Activated gamma-delta T cell (primary cell): Measurements from ENCODE around the gene UFSP1.

ENCODE experiments used
- DNase-seq: peaks from one replicate; lab custom pipeline; 2025; lab: John Stamatoyannopoulos, UW

UFSP1 gene

DNA sequence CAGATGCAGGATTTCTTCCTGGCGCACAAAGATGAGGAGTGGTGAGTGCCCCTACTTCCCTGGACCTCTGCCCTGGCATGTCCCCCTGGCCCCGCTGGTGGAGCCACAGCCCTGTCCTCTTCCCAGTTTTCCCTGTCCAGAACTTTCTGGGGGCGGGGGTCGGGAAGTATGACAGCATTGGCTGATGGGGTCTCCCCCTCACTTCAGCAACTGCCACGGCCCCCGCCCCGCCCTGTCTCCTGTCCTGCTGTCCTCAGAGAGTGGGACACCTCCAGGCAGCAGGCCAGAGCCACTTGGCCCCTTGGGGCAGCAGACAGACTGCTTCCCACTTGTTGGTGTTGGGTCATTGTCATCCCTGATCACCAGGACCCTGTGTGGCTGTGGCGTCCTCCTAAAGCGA lies 7.3 kb downstream of the UFSP1 start:
- DNase-seq: no peak

DNA sequence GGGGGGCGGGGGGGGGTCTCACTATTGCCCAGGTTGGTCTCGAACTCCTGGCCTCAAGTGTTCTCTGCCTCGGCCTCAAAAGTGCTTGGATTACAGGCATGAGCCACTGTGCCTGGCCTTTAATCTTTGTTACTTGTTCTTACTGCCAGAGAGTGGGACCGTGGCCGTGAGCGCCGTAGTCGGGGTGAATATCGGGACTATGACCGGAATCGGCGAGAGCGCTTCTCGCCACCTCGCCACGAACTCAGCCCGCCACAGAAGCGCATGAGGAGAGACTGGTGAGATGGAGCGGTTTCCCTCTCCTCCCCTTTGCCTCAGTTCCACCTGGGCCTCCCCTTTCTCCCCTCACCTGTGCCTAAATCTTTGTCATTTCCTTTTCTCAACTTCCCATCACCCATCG lies 8.4 kb downstream of the UFSP1 start:
- no peak for DNase-seq

DNA sequence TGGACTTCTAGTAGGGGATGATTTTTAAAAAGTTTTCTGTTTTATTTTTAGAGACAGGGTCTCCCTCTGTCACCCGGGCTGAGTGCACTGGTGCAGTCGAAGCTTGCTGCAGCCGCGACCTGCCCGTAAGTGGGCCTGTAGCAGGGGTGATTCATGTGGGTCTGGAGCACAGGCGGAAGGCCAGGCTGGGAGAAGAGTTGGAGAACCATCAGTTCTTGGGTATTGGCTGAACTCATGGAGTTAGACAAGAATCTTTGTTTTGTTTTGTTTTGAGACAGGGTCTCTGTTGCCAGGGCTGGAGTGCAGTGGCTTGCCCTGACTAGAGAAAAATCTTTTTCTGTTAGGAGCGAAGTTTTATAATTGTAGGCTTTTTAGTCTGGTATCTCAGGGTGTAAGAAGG lies 8.9 kb downstream of the UFSP1 start:
- DNase-seq: no peak

DNA sequence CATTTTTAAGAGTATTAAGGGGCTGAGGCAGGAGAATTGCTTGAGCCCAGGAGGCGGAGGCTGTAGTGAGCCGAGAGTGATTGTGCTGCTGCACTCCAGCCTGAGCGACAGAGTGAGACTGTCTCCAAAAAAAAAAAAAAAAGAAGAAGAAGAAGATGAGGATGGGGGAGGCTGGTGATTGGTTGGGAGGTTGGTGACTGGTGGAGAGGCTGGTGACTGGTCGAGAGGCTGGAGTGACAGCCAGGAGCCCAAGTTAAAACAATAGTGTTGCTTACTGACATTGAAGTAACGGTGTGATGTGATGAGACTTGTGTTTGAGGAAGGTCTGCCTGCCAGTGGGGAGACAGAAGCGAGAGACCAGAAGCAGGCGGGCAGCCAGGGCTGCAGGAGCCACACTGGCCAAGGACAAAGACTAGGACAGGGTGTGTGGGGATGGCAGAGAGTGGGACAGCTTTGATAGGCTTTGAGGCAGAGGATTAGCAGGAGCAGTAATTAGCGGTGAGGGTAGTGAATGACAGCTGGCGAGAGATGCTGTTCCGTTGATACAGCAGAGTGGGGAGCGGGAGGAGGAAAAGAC lies 9.7 kb downstream of the UFSP1 start:
- DNase-seq: no peak

DNA sequence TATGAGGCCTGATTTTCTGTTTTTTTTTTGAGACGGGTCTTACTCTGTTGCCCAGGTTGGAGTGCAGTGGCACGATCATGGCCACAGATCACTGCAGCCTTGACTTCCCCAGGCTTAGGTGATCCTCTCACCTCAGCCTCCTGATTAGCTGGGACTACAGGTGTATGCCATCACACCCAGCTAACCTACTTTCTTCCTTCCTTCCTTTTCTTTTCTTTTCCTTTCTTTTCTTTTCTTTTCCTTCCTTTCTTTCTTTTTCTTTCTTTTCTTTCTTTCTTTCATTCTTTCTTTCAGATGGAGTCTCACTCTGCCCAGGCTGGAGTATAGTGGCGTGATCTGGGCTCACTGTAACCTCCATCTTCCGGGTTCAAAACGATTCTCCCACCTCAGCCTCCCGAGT lies 10.8 kb downstream of the UFSP1 start:
- no peak for DNase-seq

DNA sequence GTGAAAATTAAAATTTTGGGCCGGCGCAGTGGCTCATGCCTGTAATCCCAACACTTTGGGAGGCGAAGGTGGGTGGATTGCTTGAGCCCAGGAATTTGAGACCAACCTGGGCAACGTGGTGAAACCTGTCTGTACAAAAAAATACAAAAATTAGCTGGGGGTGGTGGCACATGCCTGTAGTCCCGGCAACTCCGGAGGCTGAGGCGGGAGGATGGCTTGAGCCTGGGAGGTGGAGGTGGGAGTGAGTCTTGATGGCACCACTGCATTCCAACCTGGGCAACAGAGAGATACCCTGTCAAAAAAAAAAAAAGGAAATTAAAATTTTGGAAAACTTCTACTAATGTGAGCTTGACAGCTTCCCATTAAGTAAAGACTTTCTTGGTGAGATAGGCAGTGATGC lies 11.5 kb downstream of the UFSP1 start:
- no peak for DNase-seq

DNA sequence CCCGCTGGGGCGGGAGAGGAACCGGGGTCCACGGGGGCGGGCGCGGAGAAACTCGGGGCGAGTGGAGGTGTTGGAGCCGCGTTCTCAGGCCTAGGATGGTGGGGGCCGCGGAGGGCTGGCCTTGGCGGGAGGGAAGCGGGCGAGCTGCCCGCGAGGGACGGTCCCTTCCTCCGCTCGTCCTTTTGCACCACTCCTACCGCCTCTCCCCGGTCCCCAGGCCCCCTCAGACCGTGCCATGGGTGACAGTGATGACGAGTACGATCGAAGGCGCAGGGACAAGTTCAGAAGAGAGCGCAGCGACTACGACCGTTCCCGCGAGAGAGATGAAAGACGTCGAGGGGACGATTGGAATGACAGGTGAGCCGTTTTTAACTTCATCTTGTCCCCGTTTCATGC lies 14.2 kb downstream of the UFSP1 start:
- no peak for DNase-seq

DNA sequence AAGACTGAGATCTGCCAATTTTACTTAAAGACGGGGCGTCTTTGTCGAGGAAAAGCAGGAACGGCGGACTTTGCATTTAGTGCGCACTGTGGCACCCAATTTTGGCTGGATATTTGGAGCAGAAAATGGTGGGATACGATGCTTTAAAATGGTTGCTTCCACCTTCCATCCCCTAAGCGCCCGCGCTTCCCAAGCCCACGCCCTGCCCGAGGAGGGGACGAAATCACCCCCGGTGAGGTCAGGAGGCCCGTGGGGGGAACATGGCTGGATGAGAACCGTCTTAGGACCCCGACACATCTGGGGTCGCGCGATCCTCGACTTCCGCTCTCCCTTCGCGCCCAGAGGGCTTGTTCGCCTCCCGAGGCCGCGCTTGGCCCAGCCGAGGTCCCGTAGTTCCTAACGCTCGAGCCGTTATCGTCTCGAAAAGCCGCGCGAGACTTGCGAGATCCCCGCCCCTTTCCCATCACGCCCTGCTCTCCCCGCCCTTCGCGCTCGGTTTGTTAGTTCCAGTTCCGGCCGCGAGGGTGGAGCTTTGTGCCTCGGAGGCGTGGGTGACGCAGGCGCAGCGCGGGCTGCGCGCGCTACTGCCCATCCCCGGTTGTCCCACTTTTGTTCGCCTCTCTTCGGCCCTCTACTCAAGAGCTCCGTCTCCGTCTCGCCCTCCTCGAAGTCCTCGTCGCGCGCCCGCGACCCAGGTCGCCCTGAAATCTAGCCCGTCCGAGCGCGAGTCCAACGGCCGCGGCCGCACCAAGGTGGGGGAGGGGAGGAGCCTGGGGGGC lies 14.7 kb downstream of the UFSP1 start, which contains the start of gene SRRT:
Gene SRRT (plus strand): TSS at position 527 of the 779 bp plus-strand sequence. CDS start 488 bp downstream, outside the sequence.
- DNase-seq: peak; percentile 88

DNA sequence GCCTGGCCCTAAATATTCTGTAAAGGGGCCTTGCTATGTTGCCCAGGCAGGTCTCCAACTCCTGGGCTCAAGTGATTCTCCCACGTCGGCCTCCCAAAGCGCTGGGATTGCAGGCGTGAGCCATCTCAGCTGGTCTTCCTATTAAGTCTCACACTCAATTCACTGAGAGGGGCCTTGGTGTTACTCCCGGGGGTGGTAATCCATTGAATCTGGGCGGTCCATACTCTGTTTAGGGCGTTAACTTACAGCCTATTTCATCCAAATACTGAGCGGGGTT lies 15.3 kb downstream of the UFSP1 start:
- DNase-seq: no peak

DNA sequence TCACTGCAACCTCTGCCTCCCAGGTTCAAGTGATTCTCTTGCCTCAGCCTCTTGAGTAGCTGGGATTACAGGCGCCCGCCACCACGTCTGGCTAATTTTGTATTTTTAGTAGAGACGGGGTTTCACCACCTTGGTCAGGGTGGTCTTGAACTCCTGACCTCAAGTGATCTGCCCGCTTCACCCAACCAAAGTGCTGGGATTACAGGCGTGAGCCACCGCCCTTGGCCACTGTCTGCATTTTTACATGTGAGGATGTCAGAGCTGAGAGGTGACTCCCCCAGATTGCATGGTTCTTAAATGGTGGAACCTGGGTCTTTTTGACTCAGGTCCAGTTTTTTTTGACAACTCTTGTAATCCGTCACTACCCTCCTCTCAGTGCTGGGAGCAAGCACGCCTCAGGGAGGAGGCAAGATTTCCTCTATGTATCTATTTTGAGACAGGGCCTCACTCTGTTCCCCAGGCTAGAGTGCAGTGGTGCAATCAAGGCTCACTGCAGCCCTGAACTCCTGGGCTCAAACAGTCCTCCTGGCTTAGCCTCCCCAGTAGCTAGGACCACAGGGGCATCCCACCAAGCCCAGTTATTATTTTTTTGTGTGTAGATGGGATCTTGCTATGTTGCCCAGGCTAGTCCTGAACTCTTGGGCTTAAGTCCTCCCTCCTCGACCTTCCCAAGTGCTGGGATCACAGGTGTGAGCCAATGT lies 15.8 kb downstream of the UFSP1 start:
- no peak for DNase-seq

DNA sequence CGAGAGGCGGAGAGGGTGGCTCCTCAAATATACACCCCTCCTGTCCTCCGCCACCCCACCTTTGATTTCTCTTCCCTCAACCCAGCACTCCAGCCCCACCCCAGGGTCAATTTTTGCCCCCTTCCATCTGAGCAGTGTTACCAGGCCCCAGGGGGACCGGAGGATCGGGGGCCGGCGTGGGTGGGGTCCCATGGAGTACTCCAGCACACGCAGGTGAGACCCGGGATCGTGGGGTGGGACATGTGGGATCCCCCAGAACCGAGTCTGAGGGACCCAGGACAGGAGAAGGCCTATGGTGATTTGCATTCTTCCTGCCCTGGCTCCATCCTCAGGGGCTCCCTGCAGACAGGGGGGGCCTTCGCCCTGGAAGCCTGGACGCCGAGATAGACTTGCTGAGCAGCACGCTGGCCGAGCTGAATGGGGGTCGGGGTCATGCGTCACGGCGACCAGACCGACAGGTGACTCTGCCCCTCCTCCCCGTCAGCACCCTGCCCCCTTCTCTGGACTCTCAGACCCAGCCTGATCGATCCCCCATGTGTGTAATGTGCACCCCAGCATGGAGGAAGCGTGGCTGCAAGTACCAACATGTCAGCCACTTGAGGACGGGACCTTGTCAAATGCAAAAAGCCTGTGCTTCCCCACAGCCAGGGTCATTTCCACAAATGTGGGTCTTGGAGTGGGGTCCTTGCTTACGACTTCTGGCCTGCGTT lies 21.6 kb downstream of the UFSP1 start:
- no peak for DNase-seq

DNA sequence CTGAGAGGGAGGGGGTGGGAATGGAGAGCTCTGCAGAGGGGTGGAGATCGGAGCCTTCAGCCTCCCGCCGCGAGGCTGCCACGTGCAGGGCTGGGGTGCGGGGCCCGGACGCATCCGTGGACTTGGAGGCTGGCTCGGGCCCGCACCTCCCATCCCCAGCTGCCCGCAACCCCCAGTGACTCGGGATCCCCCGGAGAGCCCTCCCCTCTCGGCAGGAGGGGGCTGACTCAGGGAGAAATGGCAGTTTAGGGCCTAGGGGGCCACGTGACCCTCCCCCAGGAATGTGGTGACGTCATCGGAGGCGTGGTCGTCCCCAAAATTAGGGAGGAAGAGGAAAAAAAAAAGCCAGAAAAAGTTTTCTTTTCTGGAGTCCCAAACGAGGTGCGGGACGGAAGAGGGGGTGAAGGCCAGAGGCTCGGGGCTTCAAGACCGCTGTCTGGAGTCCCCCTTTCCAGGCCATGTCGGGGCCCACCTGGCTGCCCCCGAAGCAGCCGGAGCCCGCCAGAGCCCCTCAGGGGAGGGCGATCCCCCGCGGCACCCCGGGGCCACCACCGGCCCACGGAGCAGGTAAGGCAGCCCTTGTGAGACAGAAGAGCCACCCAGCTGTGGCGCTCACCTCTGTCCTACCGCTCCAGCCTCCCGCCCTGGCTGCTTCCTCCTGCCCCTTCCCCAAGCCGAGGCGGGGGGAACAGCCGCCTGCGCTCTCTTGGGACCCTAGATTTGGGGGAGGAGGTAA lies 22.3 kb downstream of the UFSP1 start, which contains the start of gene TRIP6:
Gene TRIP6 (plus strand): TSS at position 348 of the 736 bp plus-strand sequence. CDS start 111 bp downstream, at position 459.
- no peak for DNase-seq

DNA sequence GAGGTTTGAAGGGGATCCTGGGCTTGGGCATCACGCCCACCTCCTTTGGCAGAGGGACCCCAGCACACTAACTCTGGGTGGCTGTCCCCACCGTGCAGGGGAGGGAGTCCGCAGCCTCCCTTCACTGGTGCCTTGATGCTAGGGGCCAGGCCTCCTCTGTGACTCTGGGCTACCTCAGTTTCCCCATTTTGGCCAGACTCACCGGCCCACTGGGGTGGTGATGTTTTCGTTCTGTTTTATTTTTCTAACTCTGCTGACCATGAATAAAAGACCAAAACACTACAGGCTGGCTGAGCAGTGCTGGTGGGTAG lies 22.8 kb downstream of the UFSP1 start:
- DNase-seq: no peak

DNA sequence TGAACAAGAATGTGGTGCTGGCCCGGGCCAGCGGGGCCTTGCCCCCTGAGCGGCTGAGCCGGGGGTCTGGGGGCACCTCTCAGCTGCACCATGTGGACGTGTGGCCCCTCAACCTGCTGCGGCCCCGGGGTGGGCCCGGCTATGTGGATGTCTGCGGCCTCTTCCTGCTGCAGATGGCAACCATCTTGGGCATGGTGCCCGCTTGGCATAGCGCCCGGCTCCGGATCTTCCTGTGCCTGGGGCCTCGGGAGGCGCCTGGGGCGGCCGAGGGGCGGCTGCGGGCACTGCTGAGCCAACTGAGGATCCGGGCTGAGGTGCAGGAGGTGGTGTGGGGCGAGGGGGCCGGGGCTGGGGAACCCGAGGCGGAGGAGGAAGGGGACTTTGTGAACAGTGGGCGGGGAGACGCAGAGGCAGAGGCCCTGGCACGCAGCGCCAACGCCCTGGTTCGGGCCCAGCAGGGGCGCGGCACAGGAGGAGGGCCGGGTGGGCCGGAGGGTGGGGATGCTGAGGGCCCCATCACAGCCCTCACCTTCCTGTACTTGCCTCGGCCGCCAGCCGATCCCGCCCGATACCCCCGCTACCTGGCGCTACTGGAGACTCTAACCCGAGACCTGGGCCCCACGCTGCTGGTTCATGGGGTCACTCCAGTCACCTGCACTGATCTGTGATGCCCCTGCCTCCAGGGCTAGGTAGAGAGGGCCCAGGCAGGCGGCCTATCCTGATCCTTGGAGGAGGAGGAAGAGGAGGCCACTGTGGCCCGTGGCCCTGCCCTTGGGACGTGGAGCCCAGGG lies 23.4 kb downstream of the UFSP1 start:
- no peak for DNase-seq

DNA sequence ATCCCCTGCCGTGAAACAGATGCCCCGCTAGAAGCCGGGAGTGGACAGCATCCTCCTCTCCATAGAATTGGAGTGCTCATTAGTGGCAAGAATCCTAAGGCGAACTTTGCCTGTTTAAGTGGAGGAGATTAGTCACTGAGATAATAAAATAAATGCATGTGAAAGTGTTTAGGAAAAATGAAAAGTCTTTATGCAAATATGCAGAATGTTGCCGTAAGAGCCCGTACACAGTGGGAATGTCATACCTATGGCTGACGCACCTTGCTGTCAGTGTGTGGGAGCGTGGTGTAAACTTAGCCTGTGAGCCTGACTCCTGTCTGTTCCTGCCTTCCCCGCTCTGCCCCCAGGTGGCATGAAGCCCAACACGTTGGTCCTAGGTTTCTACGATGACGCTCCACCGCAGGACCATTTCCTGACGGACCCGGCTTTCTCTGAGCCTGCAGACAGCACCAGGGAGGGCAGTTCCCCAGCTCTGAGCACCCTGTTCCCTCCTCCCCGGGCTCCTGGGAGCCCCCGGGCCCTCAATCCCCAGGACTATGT lies 24.1 kb downstream of the UFSP1 start:
- no peak for DNase-seq

DNA sequence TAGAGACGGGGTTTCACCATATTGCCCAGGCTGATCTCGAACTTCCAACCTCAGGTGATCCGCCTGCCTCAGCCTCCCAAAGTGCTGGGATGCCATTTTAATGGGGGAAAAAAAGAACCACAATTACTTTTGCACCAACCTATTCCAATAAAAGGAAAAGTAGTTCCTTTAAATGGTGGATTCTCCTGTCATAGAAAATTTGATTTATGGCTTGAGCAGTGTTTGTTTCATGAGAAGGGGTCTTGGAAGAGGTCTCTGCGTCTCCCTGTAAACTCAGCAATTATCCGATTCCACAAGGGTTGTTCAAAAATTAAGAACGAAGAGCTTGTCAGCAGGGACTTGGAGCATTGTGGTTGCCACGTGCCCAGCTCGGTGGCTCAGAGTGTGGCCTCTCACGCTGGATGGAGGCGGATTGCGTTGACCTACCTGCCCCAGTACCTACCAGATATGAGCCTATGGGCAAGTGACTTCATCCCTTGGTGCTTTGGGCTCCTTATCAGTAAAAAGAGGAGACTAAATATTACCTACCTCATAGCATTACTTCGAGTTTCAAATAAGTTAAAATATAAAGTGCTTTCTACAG lies 25.2 kb downstream of the UFSP1 start:
- DNase-seq: no peak

DNA sequence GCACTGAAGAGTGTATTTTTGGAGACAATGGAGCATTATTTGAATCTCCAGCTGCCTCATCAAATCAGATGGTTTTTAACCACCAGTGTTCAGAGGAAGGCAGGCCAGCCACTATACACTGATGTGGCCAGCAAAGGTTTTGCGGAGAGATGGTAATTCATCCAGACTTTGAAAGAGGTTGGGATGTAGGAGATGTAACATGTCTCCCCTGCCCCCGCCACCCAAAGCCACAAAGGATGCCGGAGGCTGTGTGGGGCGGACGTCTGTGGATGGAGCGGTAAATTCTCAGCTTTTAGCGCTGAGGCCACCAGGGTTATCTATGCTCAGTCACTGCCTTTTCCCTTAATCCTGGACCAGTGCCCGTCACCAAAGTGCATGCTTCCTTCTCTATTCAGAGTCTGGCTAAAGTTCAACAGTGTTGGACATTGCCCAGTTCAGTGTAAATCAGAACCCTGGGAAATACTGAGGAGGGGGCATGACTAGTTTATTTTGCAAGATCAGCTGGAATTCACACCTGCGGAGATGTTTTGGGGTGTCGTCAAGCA lies 26.0 kb downstream of the UFSP1 start:
- DNase-seq: no peak

DNA sequence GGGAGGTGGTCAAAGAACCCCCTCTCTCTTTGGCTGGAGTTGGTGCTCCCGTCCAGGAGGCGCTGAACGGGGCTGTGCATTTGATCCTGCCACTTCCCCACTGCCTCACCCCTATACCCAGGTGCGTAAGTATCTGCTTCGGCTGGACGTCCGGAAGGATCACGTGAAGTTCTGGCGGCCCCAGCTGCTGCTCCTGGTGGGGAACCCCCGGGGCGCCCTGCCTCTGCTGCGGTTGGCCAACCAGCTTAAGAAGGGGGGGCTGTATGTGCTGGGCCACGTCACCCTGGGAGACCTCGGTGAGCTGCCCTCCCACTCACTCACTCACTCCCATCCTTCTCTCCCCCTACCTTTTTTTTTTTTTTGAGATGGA lies 27.9 kb downstream of the UFSP1 start:
- no peak for DNase-seq

DNA sequence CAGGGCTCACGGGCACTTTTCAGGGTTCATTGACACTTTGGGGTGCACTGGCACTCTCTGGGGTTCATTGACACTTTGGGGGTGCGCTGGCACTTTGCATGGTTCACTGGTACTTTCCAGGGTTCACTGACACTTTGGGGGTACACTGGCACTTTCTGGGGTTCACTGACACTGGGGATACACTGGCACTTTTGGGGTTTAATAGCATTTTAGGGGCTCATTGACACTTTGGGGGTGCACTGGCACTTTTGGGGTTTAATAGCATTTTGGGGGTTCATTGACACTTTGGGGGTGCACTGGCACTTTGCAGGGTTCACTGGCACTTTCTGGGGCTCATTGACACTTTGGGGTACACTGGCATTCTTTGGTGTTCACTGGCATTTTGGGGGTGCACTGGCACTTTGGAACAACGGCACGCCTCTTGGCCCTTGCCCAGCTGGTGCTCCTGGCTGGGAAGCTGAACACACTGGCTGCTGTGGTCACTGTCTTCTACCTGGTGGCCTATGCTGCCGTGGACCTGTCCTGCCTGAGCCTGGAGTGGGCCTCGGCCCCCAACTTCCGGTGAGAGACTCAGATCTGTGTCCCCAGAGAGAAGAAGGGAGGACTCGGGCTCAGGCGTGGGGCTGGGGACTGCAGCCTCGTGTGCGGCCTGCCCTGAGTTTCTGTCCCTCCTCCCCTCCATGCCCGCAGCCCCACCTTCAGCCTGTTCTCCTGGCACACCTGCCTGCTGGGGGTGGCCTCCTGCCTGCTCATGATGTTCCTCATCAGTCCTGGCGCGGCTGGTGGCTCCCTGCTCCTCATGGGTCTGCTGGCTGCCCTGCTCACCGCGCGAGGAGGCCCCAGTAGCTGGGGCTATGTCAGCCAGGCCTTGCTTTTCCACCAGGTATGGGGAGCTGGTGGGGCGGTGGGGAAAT lies 28.6 kb downstream of the UFSP1 start:
- DNase-seq: no peak
